Measurements from ENCODE around the gene ZNF557. TPM values are rescaled to one million over a fixed set of nuclear protein-coding genes. Genes with fewer than 3 reads are reported as not detected.

The ZNF557 gene
- total and polyA plus RNA-seq, 2 of the 8 experiments (the other 6 are each of a cell fraction or from before 2014, with no cell fraction given): 1.4 to 7.4 TPM

- H3K56ac ChIP-seq (replicated peaks; ENCODE audit: insufficient read length, low read depth, low read length): peak overlapping the region; percentile 74
- peak overlapping the region; percentile 93 for H3K18ac ChIP-seq (ENCODE audit: extremely low read depth, low read length)
- no peaks in the 10 kb centered on the region for H3K79me2 ChIP-seq (ENCODE audit: control insufficient read depth in 1 of 2, insufficient read depth in 2 of 2, low read length in 2 of 2)
- H3K23ac ChIP-seq (ENCODE audit: insufficient read length): no peak overlapping the region
- peaks cover 7 to 10% of the 10 kb centered on the region in 2 experiments for H3K9me3 ChIP-seq (ENCODE audit: insufficient read depth in 2 of 2, low read depth in 1 of 2, low read length in 1 of 2)
- peak overlapping the region; percentile 97 for H2BK5ac ChIP-seq (ENCODE audit: low read depth, low read length)
- H2AFZ ChIP-seq (ENCODE audit: low read length): no peak overlapping the region
- peaks cover 4% of the 10 kb centered on the region; the same call in 1 of the 2 replicates for H3K23me2 ChIP-seq (ENCODE audit: low read depth, low read length)
- H3K4ac ChIP-seq (replicated peaks; ENCODE audit: insufficient read length, low read depth, low read length): no peak overlapping the region
- peak overlapping the region; percentile 92; the same call in 1 of the 2 replicates for H2BK15ac ChIP-seq (ENCODE audit: low read length)
- H3K27ac ChIP-seq (ENCODE audit: low read depth, low read length): peak overlapping the region; percentile 87
- H4K5ac ChIP-seq (ENCODE audit: insufficient read length, low read depth, low read length): peak overlapping the region; percentile 98
- FAIRE-seq: no peak
- H3K36me3 ChIP-seq (ENCODE audit: control insufficient read depth in 2 of 4, insufficient read depth in 4 of 4, low read length in 3 of 4): peaks cover 0 to 4% (median 1%) of the 10 kb centered on the region in 4 experiments; a peak in 1 of 8 replicates
- 0 out of 2 replicates have a peak overlapping the region, but pooled peaks have one; percentile 17 for H2BK12ac ChIP-seq (ENCODE audit: low read depth, low read length)
- H2BK20ac ChIP-seq (ENCODE audit: low read length): no peak overlapping the region
- H3K79me1 ChIP-seq (ENCODE audit: low read depth, low read length): no peaks in the 10 kb centered on the region
- peak overlapping the region; percentile 96; the same call in 1 of the 2 replicates for H4K8ac ChIP-seq (ENCODE audit: extremely low read depth, insufficient read depth, low read length)
- no peak overlapping the region for H2BK120ac ChIP-seq (replicated peaks; ENCODE audit: low read depth, low read length)
- 2% methylated on average over 65 of the region's 78 CpGs; no CpG with 5 or more reads in 1 of the 2 experiments for WGBS, 2 experiments (ENCODE audit: extremely low coverage in 1 of 2, insufficient coverage in 1 of 2, insufficient read length in 1 of 2, insufficient replicate concordance in 2 of 2, low coverage in 1 of 2, low lambda C conversion rate in 2 of 2, missing lambda C conversion rate in 1 of 2)
- peak overlapping the region; percentile 77 to 92 (median 86) for H3K9ac ChIP-seq (replicated peaks in 1 of 4; ENCODE audit: extremely low read depth in 1 of 4, low read depth in 3 of 4, low read length in 3 of 4)
- peak overlapping the region; percentile 69 to 76 for H3K4me2 ChIP-seq (ENCODE audit: insufficient read depth in 1 of 2, low read depth in 2 of 2, low read length in 2 of 2)
- H4K91ac ChIP-seq (replicated peaks; ENCODE audit: insufficient read length, low read length): peak overlapping the region; percentile 97
- H3K14ac ChIP-seq (ENCODE audit: insufficient read length): no peak overlapping the region
- H2AK5ac ChIP-seq (ENCODE audit: low read depth, low read length): no peak overlapping the region
- ChIA-PET CTCF (ENCODE audit: partially characterized antibody) (interaction anchor here (1.0 to 5.8 kb wide), 5 partner anchors 11 to 254 kb away, joined by 4 to 52 read pairs (median 9); partner anchors contain the start of gene ARHGEF18), POLR2A (ENCODE audit: partially characterized antibody) (interaction anchor here (0.6 to 2.6 kb wide), 6 partner anchors 10 to 567 kb away, joined by 3 to 8 read pairs (median 6); partner anchors contain the start of gene ZNF557)
- DNase-seq (ENCODE audit: low read depth in 1 of 2, low spot score in 2 of 2): peak; percentile 88 to 96
- peak overlapping the region; percentile 51 to 75 (median 70) for H3K4me3 ChIP-seq (ENCODE audit: extremely low read depth in 1 of 4, insufficient read depth in 2 of 4, low read depth in 3 of 4, low read length in 4 of 4)
- H3K27me3 ChIP-seq (replicated peaks in 1 of 4; ENCODE audit: control insufficient read depth in 3 of 4, extremely low read depth in 1 of 4, insufficient read depth in 3 of 4, low read length in 3 of 4): no peaks in the 10 kb centered on the region
- H4K20me1 ChIP-seq (replicated peaks in 1 of 2; ENCODE audit: control insufficient read depth in 1 of 2, insufficient read depth in 2 of 2, low read length in 2 of 2): no peaks in the 10 kb centered on the region
- H3K4me1 ChIP-seq (replicated peaks in 1 of 4; ENCODE audit: control insufficient read depth in 3 of 4, insufficient read depth in 4 of 4, low read length in 3 of 4): peaks cover 0 to 4% (median 0%) of the 10 kb centered on the region in 4 experiments; a peak in 1 of 7 replicates
- TF ChIP-seq PHF8 (conservative IDR thresholded peaks at IDR 0.05; ENCODE audit: low read depth, low read length): peak; percentile 76
- TF ChIP-seq SP1 (IDR thresholded peaks at IDR 0.05; ENCODE audit: low read depth, low read length): 0 out of 2 replicates have a peak, but pooled peaks have one; percentile 41
- TF ChIP-seq JUN (IDR thresholded peaks at IDR 0.05; ENCODE audit: low read depth, low read length): no peak
- TF ChIP-seq TBP (IDR thresholded peaks at IDR 0.05; ENCODE audit: low read depth, low read length): peak; percentile 48
- TF ChIP-seq SRF (IDR thresholded peaks at IDR 0.05; ENCODE audit: low read depth, low read length): no peak
- TF ChIP-seq TAF1 (IDR thresholded peaks at IDR 0.05; ENCODE audit: low read depth, low read length): peak; percentile 58; the same call in 1 of the 2 replicates
- peak; percentile 59 for TF ChIP-seq MAX (IDR thresholded peaks at IDR 0.05)
- peak; percentile 52 for TF ChIP-seq POLR2AphosphoS5 (IDR thresholded peaks at IDR 0.05; ENCODE audit: low read depth, low read length)
- TF ChIP-seq POU5F1 (IDR thresholded peaks at IDR 0.05; ENCODE audit: low read depth, low read length): no peak
- TF ChIP-seq TAF7 (optimal IDR thresholded peaks at IDR 0.05; ENCODE audit: borderline replicate concordance, low read depth, low read length): peak; percentile 15
- TF ChIP-seq RFX5 (IDR thresholded peaks at IDR 0.05; ENCODE audit: borderline replicate concordance, low read depth, low read length): no peak
Measured at GRCh38 chr19:7098701-7099596, 29.4 kb downstream of the ZNF557 start.

All from H1 (cell line).